MG63 (cell line): ENCODE measurements around the gene LRFN3. TPM values are rescaled to one million over a fixed set of nuclear protein-coding genes. Genes with fewer than 3 reads are reported as not detected.
A peak's percentile ranks its signal among the peaks of the same experiment; 100 is the strongest.
"Not testable (repeated sequence)": the region's sequence is repeated elsewhere in the genome, so short reads cannot be mapped to it uniquely, and the experiment has no call there.

Experiments
- DNase-seq: peaks from one replicate; pipeline ENCODE4 v3.0.0-alpha.2; 2020
- H3K27me3 ChIP-seq: fragments of 250-450 bp; sonication (Bioruptor Pico); 2 replicates; pipeline ENCODE4 v1.5.1; 2020; ENCODE audit warnings: mild to moderate bottlenecking, moderate library complexity
- H3K36me3 ChIP-seq: fragments of 250-450 bp; sonication (Bioruptor Pico); 2 replicates; pipeline ENCODE4 v1.5.1; 2020; ENCODE audit warnings: mild to moderate bottlenecking, moderate library complexity
- H3K4me3 ChIP-seq: fragments of 250-450 bp; sonication (Bioruptor Pico); 2 replicates; pipeline ENCODE4 v1.5.1; 2020; ENCODE audit warnings: mild to moderate bottlenecking, moderate library complexity
- H3K9me3 ChIP-seq: fragments of 250-450 bp; sonication (Bioruptor Pico); 2 replicates; pipeline ENCODE4 v1.5.1; 2020; ENCODE audit warnings: mild to moderate bottlenecking, moderate library complexity
- total RNA-seq: library from RNA; depleted of rRNA; stranded (reverse); fragments of >200 nt; shearing (Covaris generic); gene quantifications from 2 replicates; pipeline ENCODE4 v1.2.3, GENCODE V29; 2014; ENCODE audit warnings: low replicate concordance

LRFN3 gene
- total RNA-seq, 1 experiment from 2014 or later = 2.9 TPM

DNA sequence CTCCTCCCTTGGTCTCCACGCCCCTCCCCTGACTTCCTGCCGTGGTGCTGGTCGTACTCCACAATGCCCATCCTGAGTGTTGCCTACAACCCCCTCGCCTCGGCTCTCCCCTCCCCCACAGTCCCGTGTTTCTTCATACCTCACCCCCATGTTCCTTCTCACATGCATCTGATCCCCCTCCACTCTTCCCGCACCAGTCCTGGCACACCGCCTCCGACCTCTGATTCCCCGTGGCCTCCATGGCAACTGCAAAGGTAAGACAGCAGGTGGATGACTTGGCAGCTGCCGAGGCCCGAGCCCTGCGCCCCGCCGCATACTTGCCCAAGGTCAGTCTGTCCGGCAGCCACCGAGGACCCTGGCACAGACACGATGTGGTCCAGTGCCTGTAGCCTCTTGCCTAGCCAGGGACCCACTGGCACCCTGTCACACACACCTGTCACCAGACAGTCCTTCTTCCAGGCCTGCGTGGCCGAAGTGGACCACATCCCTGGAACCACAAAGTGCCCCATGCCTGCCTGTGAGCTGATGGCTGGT is 42.7 kb downstream of the LRFN3 start:
- no peaks in the 10 kb centered on the region for H3K36me3 ChIP-seq
- H3K9me3 ChIP-seq = no peaks in the 10 kb centered on the region
- H3K4me3 ChIP-seq = no peak overlapping the region
- peaks cover 37% of the 10 kb centered on the region for H3K27me3 ChIP-seq
- no peak for DNase-seq

DNA sequence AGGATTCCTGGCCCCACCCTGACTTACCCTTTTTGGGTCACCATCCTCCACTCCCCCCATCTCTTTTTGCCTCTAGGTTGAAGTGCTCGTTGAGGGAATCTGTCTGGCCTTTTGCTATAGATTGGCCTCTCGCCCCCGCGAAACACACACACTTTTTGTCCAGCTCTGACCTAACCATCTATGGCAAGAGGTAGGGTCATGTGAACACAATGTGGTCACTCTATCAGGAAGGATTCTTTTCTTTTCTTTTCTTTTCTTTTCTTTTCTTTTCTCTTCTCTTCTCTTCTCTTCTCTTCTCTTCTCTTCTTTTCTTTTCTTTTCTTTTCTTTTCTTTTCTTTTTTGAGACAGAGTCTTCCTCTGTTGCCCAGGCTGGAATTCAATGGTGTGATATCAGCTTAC is 44.8 kb downstream of the LRFN3 start:
- not testable (repeated sequence) for H3K9me3 ChIP-seq, H3K4me3 ChIP-seq, H3K36me3 ChIP-seq, DNase-seq
- peaks cover 39% of the 10 kb centered on the region for H3K27me3 ChIP-seq

DNA sequence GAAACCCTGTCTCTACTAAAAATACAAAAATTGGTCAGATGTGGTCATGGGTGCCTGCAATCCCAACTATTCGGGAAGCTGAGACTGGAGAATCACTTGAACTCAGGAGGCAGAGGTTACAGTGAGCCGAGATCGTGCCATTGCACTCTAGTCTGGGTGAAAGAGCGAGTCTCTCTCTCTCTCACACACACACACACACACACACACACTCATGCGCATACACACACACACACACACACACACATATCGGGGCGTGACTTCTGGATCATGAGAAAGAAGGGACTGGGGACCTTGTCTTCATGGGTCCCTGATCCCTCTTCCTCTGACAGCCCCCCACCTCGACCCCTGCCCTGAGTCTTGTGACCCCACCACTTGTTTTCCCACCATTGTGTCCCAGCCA is 47.0 kb downstream of the LRFN3 start:
- Histone ChIP-seq H3K4me3 (no peak overlapping the region), H3K9me3 (no peaks in the 10 kb centered on the region), H3K27me3 (peaks cover 38% of the 10 kb centered on the region), H3K36me3 (no peaks in the 10 kb centered on the region)
- DNase-seq = no peak

DNA sequence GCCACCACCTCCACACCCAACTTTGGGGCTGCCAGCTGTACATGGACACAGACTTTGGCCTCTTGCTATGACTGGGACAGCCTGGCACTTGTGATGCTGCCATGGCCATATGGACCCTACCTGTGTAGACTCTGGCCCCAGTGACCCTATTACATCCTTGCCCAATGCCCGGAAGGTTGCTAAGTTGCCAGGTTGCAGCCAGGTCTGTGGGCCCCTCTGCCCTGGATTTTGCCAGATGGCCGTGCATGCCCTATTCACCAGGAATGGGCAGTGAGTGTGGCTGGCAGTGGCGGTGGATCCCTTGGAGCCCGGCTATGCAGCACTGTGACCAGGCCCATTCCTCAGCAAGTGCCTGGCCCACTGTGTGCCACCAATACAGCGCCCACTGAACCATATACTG is 49.9 kb downstream of the LRFN3 start:
- DNase-seq = no peak
- Histone ChIP-seq H3K4me3 (no peak overlapping the region), H3K36me3 (no peaks in the 10 kb centered on the region), H3K27me3 (peaks cover 28% of the 10 kb centered on the region; the same call in 1 of the 2 replicates), H3K9me3 (no peaks in the 10 kb centered on the region)

DNA sequence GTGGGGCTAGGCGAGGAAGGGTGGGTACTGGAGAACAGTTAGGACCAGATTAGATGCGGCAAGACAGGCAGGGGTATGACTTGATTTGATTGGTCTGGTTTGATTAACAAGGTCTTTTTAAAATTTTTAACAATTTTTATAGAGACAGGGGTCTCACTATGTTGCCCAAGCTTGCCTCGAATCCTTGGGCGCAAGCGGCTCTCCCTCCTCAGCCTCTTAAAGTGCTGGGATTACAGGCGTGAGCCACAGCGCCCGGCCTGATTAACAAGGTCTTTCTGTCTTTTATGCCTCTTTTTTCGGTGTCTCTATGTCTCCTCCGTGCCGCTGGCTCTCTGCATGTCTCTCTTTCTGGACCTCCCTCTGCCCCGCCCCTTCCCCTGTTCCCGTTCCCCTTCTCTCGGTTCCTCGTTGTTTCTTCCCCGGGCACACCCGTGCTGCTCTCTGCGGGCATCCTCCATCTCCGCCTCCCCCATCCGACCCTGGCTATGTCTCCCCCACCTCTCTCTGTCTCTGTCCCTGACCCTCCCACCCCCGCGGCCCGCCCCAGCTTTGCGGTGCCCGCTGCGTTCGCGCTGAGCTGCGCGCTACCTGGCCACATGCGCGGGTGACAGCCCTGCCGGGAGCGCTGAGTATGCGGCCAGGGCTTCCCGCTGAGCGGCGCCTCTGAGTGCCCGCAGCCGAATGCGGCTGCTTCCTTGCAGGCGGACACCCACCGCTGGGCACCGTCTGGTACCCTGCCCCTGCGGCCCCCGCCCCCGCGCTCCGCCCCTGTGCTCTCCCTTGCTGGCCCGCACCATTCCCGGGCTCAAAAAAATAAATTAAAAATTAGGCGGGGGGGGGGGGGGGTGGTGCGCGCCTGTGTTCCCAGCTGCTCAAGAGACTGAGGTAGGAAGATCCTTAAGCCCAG is 50.7 kb downstream of the LRFN3 start:
- Histone ChIP-seq H3K9me3 (no peaks in the 10 kb centered on the region), H3K4me3 (peak overlapping the region; percentile 27), H3K36me3 (no peaks in the 10 kb centered on the region), H3K27me3 (peaks cover 22% of the 10 kb centered on the region; the same call in 1 of the 2 replicates)
- peak; percentile 33 for DNase-seq

DNA sequence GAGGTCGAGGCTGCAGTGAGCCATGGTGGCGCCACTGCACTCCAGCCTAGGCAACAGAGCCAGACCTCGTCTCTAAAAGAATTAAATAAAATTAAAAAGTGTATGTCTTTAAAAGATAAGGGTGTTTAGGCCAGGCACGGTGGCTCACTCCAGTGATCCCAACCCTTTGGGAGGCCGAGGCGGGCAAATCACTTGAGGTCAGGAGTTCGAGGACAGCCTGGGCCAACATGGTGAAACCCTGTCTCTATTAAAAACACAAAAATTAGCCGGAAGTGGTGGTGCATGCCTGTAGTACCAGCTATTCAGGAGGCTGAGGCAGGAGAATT is 51.4 kb downstream of the LRFN3 start:
- no peak for DNase-seq
- Histone ChIP-seq H3K9me3 (no peaks in the 10 kb centered on the region), H3K4me3 (peak overlapping the region; percentile 27), H3K27me3 (peaks cover 17% of the 10 kb centered on the region; the same call in 1 of the 2 replicates), H3K36me3 (no peaks in the 10 kb centered on the region)

DNA sequence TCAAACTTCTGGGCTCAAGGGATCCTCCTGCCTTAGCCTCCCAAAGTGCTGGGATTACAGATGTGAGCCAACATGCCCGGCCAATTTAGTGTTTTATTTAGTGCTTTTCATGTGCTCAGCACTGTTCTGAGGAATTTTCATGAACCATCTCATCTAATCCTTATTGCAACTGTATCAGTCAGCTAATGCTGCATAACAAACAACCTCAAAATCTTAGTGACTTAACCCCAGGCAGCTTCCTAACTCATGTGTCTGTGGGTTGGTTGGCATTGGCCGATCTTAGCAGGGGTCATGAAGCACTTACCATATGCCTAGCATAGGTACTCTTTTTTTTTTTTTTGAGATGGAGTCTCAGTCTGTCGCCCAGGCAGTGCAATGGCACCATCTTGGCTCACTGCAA is 52.6 kb downstream of the LRFN3 start:
- no peaks in the 10 kb centered on the region for H3K9me3 ChIP-seq
- peaks cover 9% of the 10 kb centered on the region; the same call in 1 of the 2 replicates for H3K27me3 ChIP-seq
- no peak for DNase-seq
- no peaks in the 10 kb centered on the region for H3K36me3 ChIP-seq
- H3K4me3 ChIP-seq = no peak overlapping the region

DNA sequence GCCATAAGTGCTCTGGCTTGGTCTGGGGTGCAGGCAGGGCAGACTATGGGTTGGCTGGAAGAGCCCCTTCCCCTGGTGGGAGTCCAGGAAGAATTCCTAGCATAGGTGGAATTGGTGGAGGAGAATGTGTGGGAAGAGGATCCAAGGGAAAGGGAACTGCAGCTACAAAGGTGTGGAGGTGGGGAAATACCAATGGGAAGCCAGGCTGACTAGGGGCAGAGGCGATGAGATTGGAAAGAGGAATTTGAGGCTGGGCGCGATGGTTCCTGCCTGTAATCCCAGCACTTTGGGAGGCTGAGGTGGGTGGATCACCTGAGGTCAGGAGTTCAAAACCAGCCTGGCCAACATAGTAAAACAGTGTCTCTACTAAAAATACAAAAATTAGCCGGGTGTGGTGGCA is 54.0 kb downstream of the LRFN3 start:
- no peak for DNase-seq
- H3K27me3 ChIP-seq = peaks cover 7% of the 10 kb centered on the region; the same call in 1 of the 2 replicates
- no peaks in the 10 kb centered on the region for H3K36me3 ChIP-seq
- H3K4me3 ChIP-seq = no peak overlapping the region
- no peaks in the 10 kb centered on the region for H3K9me3 ChIP-seq

DNA sequence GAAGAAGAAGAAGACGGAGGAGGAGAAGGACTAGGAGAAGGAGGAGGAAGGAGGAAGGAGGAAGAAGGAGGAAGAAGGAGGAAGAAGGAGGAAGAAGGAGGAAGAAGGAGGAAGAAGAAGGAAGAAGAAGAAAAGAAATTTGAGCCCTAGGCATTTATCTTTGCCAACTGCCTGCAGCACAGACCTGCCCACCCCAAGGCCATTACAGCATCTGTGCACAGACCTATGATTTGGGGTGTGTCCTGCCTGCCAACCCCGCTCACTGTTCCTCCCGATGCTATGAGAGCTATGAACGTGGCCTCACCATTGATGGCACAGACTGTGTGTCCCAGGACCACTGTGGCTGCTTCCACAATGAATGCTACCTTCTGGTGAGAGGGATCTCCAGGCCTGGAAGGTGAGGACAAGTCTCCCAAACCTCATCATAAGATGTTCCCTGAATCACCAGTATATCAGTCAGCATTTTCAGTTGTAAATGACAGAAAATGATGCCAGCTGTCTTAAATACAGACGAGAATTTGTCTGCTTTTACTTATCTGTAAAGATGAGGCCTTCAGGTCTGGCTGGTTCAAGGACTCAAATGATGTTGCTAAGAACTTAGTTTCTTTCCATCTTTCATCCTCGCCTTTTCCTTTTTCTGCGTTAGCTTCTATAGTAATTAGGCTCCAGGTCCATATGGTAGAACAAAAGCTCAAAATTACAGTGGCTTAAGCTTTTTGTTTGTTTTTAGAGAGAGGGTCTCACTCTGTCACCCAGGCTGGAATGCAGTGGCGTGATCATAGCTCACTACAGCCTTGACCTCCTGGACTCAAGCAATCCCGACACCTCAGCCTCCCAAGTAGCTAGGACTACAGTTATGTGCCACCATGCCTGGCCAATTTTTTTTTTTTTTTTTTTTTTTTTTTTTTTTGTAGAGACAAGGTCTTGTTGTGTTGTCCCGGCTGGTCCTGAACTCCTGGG is 54.9 kb downstream of the LRFN3 start:
- Histone ChIP-seq H3K36me3 (no peaks in the 10 kb centered on the region), H3K27me3 (peaks cover 5% of the 10 kb centered on the region; the same call in 1 of the 2 replicates), H3K9me3 (no peaks in the 10 kb centered on the region), H3K4me3 (no peak overlapping the region)
- no peak for DNase-seq

DNA sequence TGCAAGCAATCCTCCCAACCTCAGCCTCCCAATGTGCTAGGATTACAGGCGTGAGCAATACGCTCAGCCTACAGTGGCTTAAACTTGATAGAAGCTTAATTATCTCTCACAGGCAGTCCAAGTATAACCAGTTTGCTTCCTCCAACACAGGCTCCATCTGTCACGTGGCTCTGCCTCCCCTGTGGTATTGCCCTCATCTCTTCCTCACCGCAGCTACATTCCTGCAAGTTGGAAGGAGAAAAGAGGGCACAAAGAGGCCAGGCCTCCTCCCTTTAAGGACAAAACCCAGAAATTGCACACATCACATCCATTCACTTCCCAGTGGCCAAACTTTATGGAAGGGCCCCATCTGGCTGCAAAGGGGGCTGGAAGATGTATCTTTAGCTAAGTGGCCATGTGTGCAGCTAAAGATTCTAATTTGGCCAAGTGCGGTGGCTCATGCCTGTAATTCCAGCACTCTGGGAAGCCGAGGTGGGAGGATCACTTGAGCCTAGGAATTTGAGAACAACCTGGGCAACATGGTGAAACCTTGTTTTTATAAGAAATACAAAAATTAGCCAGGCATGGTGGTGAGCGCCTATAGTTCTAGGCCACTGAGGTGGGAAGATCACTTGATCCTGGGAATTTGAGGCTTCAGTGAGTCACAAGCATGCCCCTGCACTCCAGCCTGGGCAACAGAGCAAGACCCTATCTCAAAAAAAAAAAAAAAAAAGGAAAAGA is 55.7 kb downstream of the LRFN3 start:
- H3K27me3 ChIP-seq = peaks cover 3% of the 10 kb centered on the region; the same call in 1 of the 2 replicates
- no peaks in the 10 kb centered on the region for H3K9me3 ChIP-seq
- DNase-seq = no peak
- no peak overlapping the region for H3K4me3 ChIP-seq
- peaks cover 5% of the 10 kb centered on the region; the same call in 1 of the 2 replicates for H3K36me3 ChIP-seq

DNA sequence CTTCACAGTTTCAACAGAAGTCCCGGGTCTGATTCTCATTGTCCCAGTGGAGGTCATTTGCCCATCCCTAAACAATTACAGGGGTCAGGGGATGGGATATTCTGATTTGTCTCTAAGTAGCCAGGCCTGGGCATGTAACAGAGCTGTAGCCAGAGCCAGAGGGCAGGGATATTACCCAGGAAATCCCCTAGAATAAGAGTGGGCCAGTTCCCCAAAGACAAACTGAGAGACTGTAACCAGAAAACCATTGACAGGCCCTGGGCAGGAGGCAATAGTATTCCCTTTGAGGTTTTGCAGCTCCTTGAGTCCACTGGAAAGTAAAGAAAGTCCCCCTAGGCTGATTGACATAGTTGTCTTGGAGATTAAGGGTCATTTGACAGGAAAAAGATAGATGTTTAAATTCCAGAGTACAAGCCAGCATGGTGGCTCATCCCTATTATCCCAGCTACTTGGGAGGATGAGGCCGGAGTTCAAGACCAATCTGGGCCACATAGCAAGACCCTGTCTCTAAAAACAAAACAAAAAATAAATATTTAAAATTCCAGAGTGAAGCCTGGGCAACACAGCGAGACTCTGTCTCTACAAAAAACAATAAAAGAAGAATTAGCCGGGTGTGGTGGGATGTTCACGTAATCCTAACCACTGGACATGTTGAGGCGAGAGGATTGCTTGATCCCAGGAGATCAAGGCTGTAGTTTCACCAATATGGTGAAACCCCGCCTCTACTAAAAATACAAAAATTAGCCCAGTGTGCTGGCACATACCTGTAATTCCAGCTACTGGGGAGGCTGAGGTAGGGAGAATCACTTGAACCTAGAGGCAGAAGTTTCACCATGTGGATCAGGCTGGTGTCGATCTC is 57.0 kb downstream of the LRFN3 start:
- H3K36me3 ChIP-seq = peaks cover 6% of the 10 kb centered on the region
- H3K9me3 ChIP-seq = no peaks in the 10 kb centered on the region
- DNase-seq = no peak
- H3K4me3 ChIP-seq = no peak overlapping the region
- no peaks in the 10 kb centered on the region for H3K27me3 ChIP-seq

DNA sequence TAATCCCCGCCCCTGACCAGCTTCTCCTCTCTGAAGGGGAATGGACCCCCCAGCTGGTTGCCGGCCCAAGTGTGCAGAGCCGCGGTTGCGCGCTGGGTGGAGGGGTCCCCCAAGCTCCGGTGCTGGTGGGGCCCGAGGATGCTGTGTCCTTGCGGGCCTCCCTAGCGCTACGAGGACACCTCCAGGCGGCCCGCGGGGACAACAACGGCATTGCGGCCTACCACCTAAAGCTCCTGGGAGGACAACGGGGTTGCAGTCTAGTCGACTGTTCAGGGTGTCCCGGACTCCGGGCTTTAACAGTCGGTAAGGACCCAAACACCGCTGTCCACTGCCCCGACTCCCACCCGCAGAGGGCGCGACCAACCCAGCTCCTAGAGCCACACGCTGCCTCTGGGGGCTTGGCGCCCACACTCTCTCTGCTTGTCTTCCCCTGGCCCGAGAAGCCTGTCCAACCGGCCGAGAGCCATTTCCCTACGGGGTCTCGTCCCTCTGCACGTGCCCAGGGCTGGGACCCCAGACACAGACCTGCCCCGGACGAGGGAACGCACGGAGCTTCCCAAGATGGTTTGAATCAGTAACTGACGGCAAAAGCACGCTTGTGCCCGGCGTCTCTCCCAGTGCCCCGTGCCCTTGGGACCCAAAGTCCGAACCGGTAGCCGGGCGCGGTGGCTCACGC is 57.9 kb downstream of the LRFN3 start:
- H3K27me3 ChIP-seq = no peaks in the 10 kb centered on the region
- DNase-seq = no peak
- no peaks in the 10 kb centered on the region for H3K9me3 ChIP-seq
- H3K36me3 ChIP-seq = peaks cover 13% of the 10 kb centered on the region
- H3K4me3 ChIP-seq = peak overlapping the region; percentile 88; the same call in 1 of the 2 replicates
